GM12872 (cell line): ENCODE data around the gene KCTD14.

Experiments
- CTCF ChIP-seq: IDR thresholded peaks from 3 replicates; pipeline ENCODE4 v1.5.1; 2011; ENCODE audit warnings: low read depth, mild to moderate bottlenecking, low read length, moderate library complexity; ENCODE audit not compliant: insufficient read depth

KCTD14 gene

GRCh38 chr11:78037825-78038620 lies 14.9 kb upstream of the KCTD14 start:
- no peak for TF ChIP-seq CTCF

- no peak for TF ChIP-seq CTCF
These were observed 14.0 kb upstream of the KCTD14 start for GRCh38 chr11:78037056-78037455.

- no peak for TF ChIP-seq CTCF
These were observed 13.2 kb upstream of the KCTD14 start for GRCh38 chr11:78036313-78036712.

GRCh38 chr11:78034623-78035022 lies 11.5 kb upstream of the KCTD14 start:
- no peak for TF ChIP-seq CTCF

GRCh38 chr11:78033040-78033439 lies 10.0 kb upstream of the KCTD14 start:
- no peak for TF ChIP-seq CTCF

- TF ChIP-seq CTCF, result no peak
These were observed 9.0 kb upstream of the KCTD14 start for GRCh38 chr11:78032090-78032489.

- no peak for TF ChIP-seq CTCF
These were observed 8.6 kb upstream of the KCTD14 start for GRCh38 chr11:78031629-78032028.
